IMR-90 (cell line): ENCODE data around the gene SCN1B. TPM values are rescaled to one million over a fixed set of nuclear protein-coding genes. Genes with fewer than 3 reads are reported as not detected.

ENCODE experiments used
- ATAC-seq: fragments of 200-7000 bp; cut with Tn5 transposase; 2 replicates; pipeline ENCODE4 v1.9.1; 2020; ENCODE audit warnings: low read depth, mild to moderate bottlenecking, moderate library complexity
- BruUV-seq: library from RNA; stranded (reverse); fragments of 400-500 nt; replicated peaks from 2 replicates; lab custom pipeline; 2021; lab: Mats Ljungman, UMichigan
- CTCF ChIA-PET: fragments of 300-600 bp; formaldehyde crosslinking; extraction: SDS; loops from one replicate; lab custom pipeline; 2021; ENCODE audit warnings: antibody characterized with exemption; lab: Yijun Ruan, JAX
- POLR2A ChIA-PET: fragments of 300-600 bp; sonication (Branson Sonifier 250); formaldehyde crosslinking; loops from one replicate; lab custom pipeline; 2022; ENCODE audit warnings: antibody characterized with exemption; ENCODE audit not compliant: unreplicated experiment; lab: Charles Lee
- DNase-seq: peaks from one replicate; pipeline ENCODE4 v3.0.0; 2013
- H2AFZ ChIP-seq: replicated peaks from 2 replicates; pipeline ENCODE3; 2013; ENCODE audit warnings: low read length, mild to moderate bottlenecking; ENCODE audit not compliant: poor library complexity
- H2AK5ac ChIP-seq: 2 replicates; pipeline ENCODE4 v1.6.1; 2013; ENCODE audit warnings: low read depth, low read length, inconsistent platforms
- H2AK9ac ChIP-seq: replicated peaks from 2 replicates; pipeline ENCODE3; 2013; ENCODE audit warnings: mild to moderate bottlenecking, low read depth, low read length, moderate library complexity; ENCODE audit not compliant: poor library complexity
- H2BK120ac ChIP-seq: 2 replicates; pipeline ENCODE4 v1.6.1; 2013; ENCODE audit warnings: low read depth, low read length, inconsistent platforms
- H2BK15ac ChIP-seq: 3 replicates; pipeline ENCODE4 v1.6.1; 2013; ENCODE audit warnings: low read depth, low read length, inconsistent platforms
- H2BK20ac ChIP-seq: 2 replicates; pipeline ENCODE4 v1.6.1; 2013; ENCODE audit warnings: low read depth, mild to moderate bottlenecking, inconsistent platforms, low read length, moderate library complexity
- H2BK5ac ChIP-seq: 2 replicates; pipeline ENCODE4 v1.6.1; 2013; ENCODE audit warnings: mild to moderate bottlenecking, low read depth, low read length, inconsistent platforms; ENCODE audit not compliant: poor library complexity, severe bottlenecking
- H3K14ac ChIP-seq: replicated peaks from 2 replicates; pipeline ENCODE4 v1.6.1; 2013; ENCODE audit warnings: low read depth, low read length, inconsistent platforms
- H3K18ac ChIP-seq: 2 replicates; pipeline ENCODE4 v1.6.1; 2013; ENCODE audit warnings: low read depth, low read length, control low read depth
- H3K23ac ChIP-seq: 2 replicates; pipeline ENCODE4 v1.6.1; 2013; ENCODE audit warnings: low read depth, low read length, inconsistent platforms
- H3K27ac ChIP-seq: 2 replicates; pipeline ENCODE4 v1.5.1; 2013; ENCODE audit warnings: mild to moderate bottlenecking, control low read depth, low read length; ENCODE audit not compliant: insufficient read depth
- H3K27me3 ChIP-seq: 2 replicates; pipeline ENCODE4 v1.6.1; 2013; ENCODE audit warnings: low read length; ENCODE audit not compliant: control insufficient read depth, insufficient read depth
- H3K36me3 ChIP-seq: 2 replicates; pipeline ENCODE4 v1.6.1; 2013; ENCODE audit warnings: low read length, mixed read lengths; ENCODE audit not compliant: control insufficient read depth, insufficient read depth
- H3K4ac ChIP-seq: 2 replicates; pipeline ENCODE4 v1.6.1; 2013; ENCODE audit warnings: low read depth, low read length, inconsistent platforms
- H3K4me1 ChIP-seq: 2 replicates; pipeline ENCODE4 v1.6.1; 2013; ENCODE audit warnings: low read length, mixed read lengths; ENCODE audit not compliant: control insufficient read depth, insufficient read depth
- H3K4me2 ChIP-seq: 2 replicates; pipeline ENCODE4 v1.6.1; 2013; ENCODE audit warnings: low read depth, mild to moderate bottlenecking, control low read depth, low read length, moderate library complexity
- H3K4me3 ChIP-seq: 2 replicates; pipeline ENCODE4 v1.5.1; 2013; ENCODE audit warnings: low read depth, mild to moderate bottlenecking, control low read depth, low read length, moderate library complexity; ENCODE audit not compliant: insufficient read depth
- H3K56ac ChIP-seq: 2 replicates; pipeline ENCODE4 v1.6.1; 2013; ENCODE audit warnings: low read length, inconsistent platforms; ENCODE audit not compliant: insufficient read depth; ENCODE audit errors: extremely low read depth
- H3K79me1 ChIP-seq, 2 experiments: 2 replicates each; pipeline ENCODE4 v1.6.1; 2013; ENCODE audit warnings: low read length in 2 of 2, inconsistent platforms in 1 of 2, low read depth in 1 of 2
- H3K9ac ChIP-seq: 2 replicates; pipeline ENCODE4 v1.6.1; 2013; ENCODE audit warnings: low read depth, low read length, control low read depth
- H3K9me1 ChIP-seq: 2 replicates; pipeline ENCODE4 v1.6.1; 2013; ENCODE audit warnings: low read length, inconsistent platforms; ENCODE audit not compliant: insufficient read depth
- H3K9me3 ChIP-seq: 2 replicates; pipeline ENCODE4 v1.6.1; 2013; ENCODE audit warnings: low read length; ENCODE audit not compliant: control insufficient read depth, insufficient read depth
- H4K20me1 ChIP-seq: 2 replicates; pipeline ENCODE4 v1.6.1; 2013; ENCODE audit warnings: low read length, inconsistent platforms; ENCODE audit not compliant: insufficient read depth
- H4K5ac ChIP-seq: 2 replicates; pipeline ENCODE4 v1.6.1; 2013; ENCODE audit warnings: mild to moderate bottlenecking, low read depth, low read length, control low read depth
- H4K8ac ChIP-seq, 2 experiments: 2 replicates each; pipeline ENCODE4 v1.6.1; 2013; ENCODE audit warnings: low read depth in 2 of 2, low read length in 2 of 2, control low read depth in 1 of 2, inconsistent platforms in 1 of 2
- H4K91ac ChIP-seq: 2 replicates; pipeline ENCODE4 v1.6.1; 2013; ENCODE audit warnings: low read depth, low read length, inconsistent platforms; ENCODE audit not compliant: insufficient read depth
- BHLHE40 ChIP-seq: fragments of 150-350 bp; IDR thresholded peaks from 2 replicates; pipeline ENCODE4 v1.6.1; 2016; ENCODE audit warnings: mild to moderate bottlenecking, low read depth, low read length
- CEBPB ChIP-seq: IDR thresholded peaks from 2 replicates; pipeline ENCODE4 v1.6.1; 2012; ENCODE audit warnings: low read depth, low read length, improper control_type of control experiment
- CHD1 ChIP-seq: IDR thresholded peaks from 2 replicates; pipeline ENCODE4 v1.6.1; 2012; ENCODE audit warnings: low read depth, low read length, improper control_type of control experiment
- CTCF ChIP-seq: conservative IDR thresholded peaks from 2 replicates; pipeline ENCODE4 v1.5.1; 2012; ENCODE audit warnings: mild to moderate bottlenecking, low read depth, low read length, improper control_type of control experiment
- MAZ ChIP-seq: IDR thresholded peaks from 2 replicates; pipeline ENCODE4 v1.6.1; 2012; ENCODE audit warnings: low read depth, mild to moderate bottlenecking, low read length, improper control_type of control experiment, moderate library complexity, borderline replicate concordance
- NFE2L2 ChIP-seq: fragments of 150-350 bp; IDR thresholded peaks from 2 replicates; pipeline ENCODE4 v1.6.1; 2016; ENCODE audit warnings: low read depth, mild to moderate bottlenecking, low read length
- RAD21 ChIP-seq: IDR thresholded peaks from 2 replicates; pipeline ENCODE4 v1.6.1; 2012; ENCODE audit warnings: low read length, improper control_type of control experiment
- RFX5 ChIP-seq: IDR thresholded peaks from 2 replicates; pipeline ENCODE4 v1.8.0; 2012; ENCODE audit warnings: low read depth, mild to moderate bottlenecking, low read length, moderate library complexity
- SMC3 ChIP-seq: fragments of 150-350 bp; IDR thresholded peaks from 2 replicates; pipeline ENCODE4 v1.6.1; 2016; ENCODE audit warnings: low read depth, mild to moderate bottlenecking, antibody characterized with exemption, low read length, moderate library complexity
- USF2 ChIP-seq: fragments of 150-350 bp; IDR thresholded peaks from 2 replicates; pipeline ENCODE4 v1.6.1; 2017; ENCODE audit warnings: mild to moderate bottlenecking, antibody characterized with exemption, low read length, low read depth
- WGBS, 2 experiments: methylation state at CpG; one replicate each; pipeline versions ENCODE4 v1.1.5 to v1.1.7; 2013; ENCODE audit warnings: missing lambda C conversion rate in 2 of 2; ENCODE audit not compliant: insufficient read length in 1 of 2; ENCODE audit errors: extremely low coverage in 2 of 2; 5-methylcytosine and 5-hydroxymethylcytosine counted together
- dilution Hi-C: fragments of 300-500 bp; cut with HindIII; formaldehyde crosslinking; loops from one replicate; pipeline ENCODE4 v1.14.3; 2018; ENCODE audit warnings: low sequenced_read_pairs; ENCODE audit not compliant: unreplicated experiment
- in situ Hi-C: fragments of 300-500 bp; cut with MboI; formaldehyde crosslinking; loops from 3 replicates; pipeline ENCODE4 v1.14.3; 2019; ENCODE audit warnings: low sequenced_read_pairs, inconsistent platforms, mixed read lengths
- intact Hi-C: fragments of 100-400 bp; cut with micrococcal nuclease; formaldehyde crosslinking; loops from 2 replicates; pipeline ENCODE4 v1.10.0; 2022
- polyA plus RNA-seq, 3 experiments: library from polyadenylated mRNA; depleted of rRNA; stranded (reverse); fragments of >200 nt; gene quantifications; 2 replicates each; pipeline ENCODE4 v1.2.3, GENCODE V29; 2012; ENCODE audit warnings: low replicate concordance in 1 of 3
- total RNA-seq: library from RNA; depleted of rRNA; stranded (reverse); fragments of >200 nt; gene quantifications from 2 replicates; pipeline ENCODE4 v1.2.3, GENCODE V29; 2012

SCN1B gene
- total and polyA plus RNA-seq, 2 of the 4 experiments (the other 2 are of a cell fraction) = 2.0 to 9.6 TPM

GRCh38 chr19:35066691-35067563, 36.7 kb downstream of the SCN1B start:
- CTCF ChIA-PET = interaction anchor here (0.6 to 1.8 kb wide), 11 partner anchors 20 to 246 kb away, joined by 3 to 18 read pairs (median 6); partner anchors contain the start of gene LGI4
- Histone ChIP-seq H2BK15ac (no peak overlapping the region), H3K56ac (no peak overlapping the region), H4K5ac (no peak overlapping the region), H2AK5ac (no peak overlapping the region), H4K20me1 (no peaks in the 10 kb centered on the region), H3K4me2 (no peak overlapping the region), H3K9me3 (peaks cover 7% of the 10 kb centered on the region), H2AFZ (peak overlapping the region; percentile 67), H2BK20ac (no peak overlapping the region), H3K27ac (no peak overlapping the region), H3K14ac (no peak overlapping the region), H3K4me1 (peaks cover 4% of the 10 kb centered on the region), H2AK9ac (no peak overlapping the region), H3K18ac (no peak overlapping the region), H2BK120ac (no peak overlapping the region), H3K9me1 (no peaks in the 10 kb centered on the region), H3K27me3 (no peaks in the 10 kb centered on the region), H3K79me1 (no peaks in the 10 kb centered on the region), H3K9ac (no peak overlapping the region), H3K23ac (no peak overlapping the region), H3K4ac (no peak overlapping the region), H4K91ac (no peak overlapping the region), H4K8ac (no peak overlapping the region), H2BK5ac (no peak overlapping the region), H3K4me3 (no peak overlapping the region), H3K36me3 (no peaks in the 10 kb centered on the region)
- dilution Hi-C loops = no loop called here
- intact Hi-C loops = loop anchor here (1.0 to 2.0 kb wide), 3 partner anchors 23 to 202 kb away; partner anchors contain the start of genes LGI4 and USF2
- POLR2A ChIA-PET = no interaction called here
- in situ Hi-C loops = loop anchor here (5.0 kb wide), 1 partner anchor 70 kb away; the partner anchor contains the start of genes FXYD1 and LGI4
- TF ChIP-seq CHD1 (no peak), CEBPB (peak; percentile 52; the same call in 1 of the 2 replicates), SMC3 (peak; percentile 81), CTCF (peak; percentile 89), NFE2L2 (no peak), MAZ (peak; percentile 59; the same call in 1 of the 2 replicates), USF2 (peak; percentile 54; the same call in 1 of the 2 replicates), RFX5 (no peak), BHLHE40 (no peak), RAD21 (peak; percentile 86)
- WGBS, 2 experiments = 20% methylated on average over 1 of the region's 14 CpGs; no CpG with 5 or more reads in 1 of the 2 experiments
- no TSS peak for BruUV-seq
- DNase-seq (peak; percentile 77), ATAC-seq (peak; percentile 89)
